HepG2 (cell line): ENCODE data around the gene BTBD7.

Experiments used
- CHD4 ChIP-seq: fragments of 200-600 bp; sonication (generic); IDR thresholded peaks from 2 replicates; pipeline ENCODE4 v1.7.0; 2017; ENCODE audit warnings: mild to moderate bottlenecking, low read length, borderline replicate concordance
- CREB1 ChIP-seq, 2 experiments: fragments of 450-650 bp in 1 of 2; IDR thresholded peaks; 2 replicates each; pipeline ENCODE4 v1.6.1; 2016 to 2017; ENCODE audit warnings: control low read depth in 1 of 2, mild to moderate bottlenecking in 1 of 2, missing compliant biosample characterization in 1 of 2, missing genetic modification characterization in 1 of 2
- ELF3 ChIP-seq: IDR thresholded peaks from 2 replicates; pipeline ENCODE4 v1.6.1; 2016; ENCODE audit warnings: missing genetic modification reagents, missing compliant biosample characterization
- GATAD2A ChIP-seq: IDR thresholded peaks from 2 replicates; pipeline ENCODE4 v1.6.1; 2016
- KDM1A ChIP-seq: IDR thresholded peaks from 2 replicates; pipeline ENCODE4 v1.6.1; 2016; ENCODE audit warnings: missing compliant biosample characterization
- MXI1 ChIP-seq: IDR thresholded peaks from 3 replicates; pipeline ENCODE4 v1.6.1; 2012; ENCODE audit warnings: low read depth, low read length, inconsistent platforms, borderline replicate concordance
- NCOA2 ChIP-seq: sonication (generic); formaldehyde crosslinking; IDR thresholded peaks from 2 replicates; pipeline ENCODE4 v1.8.0; 2022; ENCODE audit warnings: inconsistent platforms
- NR2C2 ChIP-seq: sonication (generic); formaldehyde crosslinking; IDR thresholded peaks from 2 replicates; pipeline ENCODE4 v1.4.0; 2020; ENCODE audit warnings: missing genetic modification reagents, mild to moderate bottlenecking, moderate library complexity, borderline replicate concordance
- PHF21A ChIP-seq: sonication (generic); formaldehyde crosslinking; IDR thresholded peaks from 2 replicates; pipeline ENCODE4 v1.5.0; 2020; ENCODE audit warnings: mild to moderate bottlenecking, missing genetic modification reagents
- SMC3 ChIP-seq: IDR thresholded peaks from 2 replicates; pipeline ENCODE4 v1.6.1; 2011; ENCODE audit warnings: low read length, improper control_type of control experiment
- ZBTB7A ChIP-seq: sonication (generic); formaldehyde crosslinking; IDR thresholded peaks from 2 replicates; pipeline ENCODE4 v1.8.0; 2022; ENCODE audit warnings: mild to moderate bottlenecking, missing genetic modification reagents
- ZNF644 ChIP-seq: IDR thresholded peaks from 2 replicates; pipeline ENCODE4 v1.6.1; 2016; ENCODE audit warnings: low read depth

GRCh38 chr14:93299416-93299815, 33.4 kb downstream of the BTBD7 start:
- TF ChIP-seq ZBTB7A (no peak), GATAD2A (CRISPR knock-in tag) (no peak), ELF3 (no peak), CHD4 (no peak), SMC3 (no peak), KDM1A (no peak), NR2C2 (CRISPR knock-in tag) (no peak), NCOA2 (CRISPR knock-in tag) (no peak), ZNF644 (CRISPR knock-in tag) (no peak), MXI1 (no peak), PHF21A (CRISPR knock-in tag) (no peak), CREB1 (IDR thresholded peaks at IDR 0.05) (no peak), CREB1 (CRISPR knock-in tag; IDR thresholded peaks at IDR 0.05) (no peak)
